HG03139 (cell line): ENCODE data around the gene TBCK.
"Not testable (repeated sequence)": the region's sequence is repeated elsewhere in the genome, so short reads cannot be mapped to it uniquely, and the experiment has no call there.

ENCODE experiments used
- ATAC-seq: cut with Tn5 transposase; IDR thresholded peaks from one replicate; pipeline ENCODE4 v1.9.1; 2021; ENCODE audit not compliant: unreplicated experiment

The TBCK gene

DNA sequence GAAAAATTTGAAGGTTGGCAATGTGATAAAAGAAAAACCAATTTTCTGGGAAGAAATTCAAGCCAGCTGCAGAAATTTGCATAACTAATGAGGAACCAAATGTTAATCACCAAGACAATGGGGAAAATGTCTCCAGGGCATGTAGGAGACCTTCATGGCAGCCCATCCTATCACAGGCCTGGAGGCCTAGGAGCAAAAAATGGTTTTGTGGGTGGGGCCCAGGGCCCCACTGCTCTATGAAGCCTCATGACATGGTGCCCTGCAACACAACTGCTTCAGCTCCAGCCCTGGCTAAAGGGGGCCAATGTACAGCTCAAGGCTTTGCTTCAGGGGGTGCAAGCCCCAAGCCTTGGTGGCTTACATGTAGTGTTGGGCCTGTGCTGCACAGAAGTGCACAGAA, 184.0 kb downstream of the TBCK start:
- no peak for ATAC-seq

- no peak for ATAC-seq
Observed at GRCh38 chr4:106126062-106126461, 189.9 kb downstream of the TBCK start.

DNA sequence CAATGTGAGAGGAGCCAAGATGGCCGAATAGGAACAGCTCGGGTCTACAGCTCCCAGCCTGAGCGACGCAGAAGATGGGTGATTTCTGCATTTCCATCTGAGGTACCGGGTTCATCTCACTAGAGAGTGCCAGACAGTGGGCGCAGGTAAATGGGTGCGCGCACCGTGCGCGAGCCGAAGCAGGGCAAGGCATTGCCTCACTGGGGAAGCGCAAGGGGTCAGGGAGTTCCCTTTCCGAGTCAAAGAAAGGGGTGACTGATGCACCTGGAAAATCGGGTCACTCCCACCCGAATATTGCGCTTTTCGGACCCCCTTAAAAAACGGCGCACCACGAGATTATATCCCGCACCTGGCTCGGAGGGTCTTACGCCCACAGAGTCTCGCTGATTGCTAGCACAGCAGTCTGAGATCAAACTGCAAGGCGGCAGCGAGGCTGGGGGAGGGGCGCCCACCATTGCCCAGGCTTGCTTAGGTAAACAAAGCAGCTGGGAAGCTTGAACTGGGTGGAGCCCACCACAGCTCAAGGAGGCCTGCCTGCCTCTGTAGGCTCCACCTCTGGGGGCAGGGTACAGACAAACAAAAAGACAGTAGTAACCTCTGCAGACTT, 196.0 kb downstream of the TBCK start:
- ATAC-seq: not testable (repeated sequence)

- no peak for ATAC-seq
Observed at GRCh38 chr4:106116025-106116424, 200.0 kb downstream of the TBCK start.

- ATAC-seq: no peak
Observed at GRCh38 chr4:106114270-106114669, 201.7 kb downstream of the TBCK start.

DNA sequence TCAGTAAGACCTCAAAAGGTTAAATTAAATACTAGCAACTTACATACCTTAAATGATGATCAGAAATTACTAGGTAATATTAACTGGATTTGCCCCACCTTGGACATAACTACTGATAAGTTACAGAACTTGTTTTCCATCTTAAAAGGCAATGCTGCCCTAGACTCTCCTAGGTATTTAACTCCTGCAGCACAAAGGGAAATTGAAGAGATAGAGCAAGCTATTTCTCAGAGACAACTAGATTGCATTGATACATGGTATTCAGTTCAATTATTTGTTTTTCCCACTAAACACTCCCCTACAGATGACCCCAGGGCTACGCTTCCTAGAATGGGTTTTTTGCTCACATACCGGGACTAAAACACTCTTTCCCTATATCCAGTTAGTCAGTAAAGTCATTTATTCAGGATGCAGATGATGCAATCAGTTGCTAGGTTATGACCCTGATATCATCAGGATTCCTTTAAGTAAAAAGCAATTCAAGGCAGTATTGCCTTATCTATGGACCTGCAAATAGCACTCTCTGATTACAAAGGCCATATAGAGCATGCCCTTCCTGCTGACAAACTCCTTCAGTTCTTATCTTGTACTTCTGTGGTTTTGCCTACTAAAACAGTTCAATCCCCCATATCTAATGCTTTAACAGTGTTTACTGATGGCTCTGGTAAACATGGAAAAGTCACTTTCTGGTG, 204.1 kb downstream of the TBCK start:
- ATAC-seq: not testable (repeated sequence)

- no peak for ATAC-seq
Observed at GRCh38 chr4:106109929-106110328, 206.1 kb downstream of the TBCK start.

- no peak for ATAC-seq
Observed at GRCh38 chr4:106105697-106106096, 210.3 kb downstream of the TBCK start.

- ATAC-seq: no peak
Observed at GRCh38 chr4:106104276-106104675, 211.7 kb downstream of the TBCK start.

- no peak for ATAC-seq
Observed at GRCh38 chr4:106096454-106096853, 219.6 kb downstream of the TBCK start.

DNA sequence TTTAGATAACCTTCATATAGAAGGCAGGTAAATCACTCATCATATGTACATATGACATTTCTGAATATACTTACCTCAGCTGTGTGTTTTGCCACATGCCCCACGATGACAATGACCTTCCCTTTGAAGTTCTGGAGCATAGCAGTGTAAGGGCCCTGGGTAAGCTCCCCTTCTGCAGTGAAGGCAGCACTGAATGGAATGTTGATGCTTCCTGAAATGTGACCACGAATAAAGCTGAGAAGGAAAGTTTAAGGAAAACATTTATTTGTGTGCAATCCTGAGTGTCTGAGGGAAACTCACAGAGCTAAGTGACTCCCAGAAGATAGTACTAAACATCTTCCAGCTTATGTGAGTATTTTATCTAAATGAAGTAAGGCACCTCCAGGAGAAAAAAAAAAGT, 220.6 kb downstream of the TBCK start:
- ATAC-seq: no peak

GRCh38 chr4:106092361-106093040, 223.5 kb downstream of the TBCK start:
- ATAC-seq: no peak

GRCh38 chr4:106090826-106091225, 225.2 kb downstream of the TBCK start:
- no peak for ATAC-seq

GRCh38 chr4:106083065-106083464, 232.9 kb downstream of the TBCK start:
- ATAC-seq: no peak

- no peak for ATAC-seq
Observed at GRCh38 chr4:106080376-106080775, 235.6 kb downstream of the TBCK start.

- ATAC-seq: no peak
Observed at GRCh38 chr4:106079616-106080015, 236.4 kb downstream of the TBCK start.

GRCh38 chr4:106065018-106065417, 251.0 kb downstream of the TBCK start:
- no peak for ATAC-seq

- ATAC-seq: no peak
Observed at GRCh38 chr4:106063009-106063408, 253.0 kb downstream of the TBCK start.

GRCh38 chr4:106062452-106062875, 253.5 kb downstream of the TBCK start:
- ATAC-seq: no peak

GRCh38 chr4:106058921-106059320, 257.1 kb downstream of the TBCK start:
- no peak for ATAC-seq

- no peak for ATAC-seq
Observed at GRCh38 chr4:106056914-106057313, 259.1 kb downstream of the TBCK start.

DNA sequence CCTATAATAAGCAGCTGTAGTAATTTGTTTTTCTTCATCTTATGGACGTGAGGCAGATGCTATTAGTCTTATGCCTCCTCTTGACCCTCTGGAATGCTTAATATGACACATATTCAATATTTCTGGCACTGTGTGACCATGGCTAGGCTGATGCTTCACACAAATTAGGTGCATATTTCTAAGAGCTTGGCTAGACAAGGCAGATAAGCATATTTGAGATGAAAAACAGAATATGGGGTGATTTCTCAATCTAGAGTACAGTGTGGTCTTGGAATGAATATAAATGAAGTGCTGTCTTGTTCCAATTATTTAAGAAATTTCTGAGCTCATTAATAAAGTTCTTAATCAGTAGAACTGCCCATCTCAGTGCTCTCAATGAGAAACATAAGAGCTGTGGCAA, 264.5 kb downstream of the TBCK start:
- ATAC-seq: no peak
